ENCODE measurements around the gene ESPNL.

- TF ChIP-seq, protein P1, sequence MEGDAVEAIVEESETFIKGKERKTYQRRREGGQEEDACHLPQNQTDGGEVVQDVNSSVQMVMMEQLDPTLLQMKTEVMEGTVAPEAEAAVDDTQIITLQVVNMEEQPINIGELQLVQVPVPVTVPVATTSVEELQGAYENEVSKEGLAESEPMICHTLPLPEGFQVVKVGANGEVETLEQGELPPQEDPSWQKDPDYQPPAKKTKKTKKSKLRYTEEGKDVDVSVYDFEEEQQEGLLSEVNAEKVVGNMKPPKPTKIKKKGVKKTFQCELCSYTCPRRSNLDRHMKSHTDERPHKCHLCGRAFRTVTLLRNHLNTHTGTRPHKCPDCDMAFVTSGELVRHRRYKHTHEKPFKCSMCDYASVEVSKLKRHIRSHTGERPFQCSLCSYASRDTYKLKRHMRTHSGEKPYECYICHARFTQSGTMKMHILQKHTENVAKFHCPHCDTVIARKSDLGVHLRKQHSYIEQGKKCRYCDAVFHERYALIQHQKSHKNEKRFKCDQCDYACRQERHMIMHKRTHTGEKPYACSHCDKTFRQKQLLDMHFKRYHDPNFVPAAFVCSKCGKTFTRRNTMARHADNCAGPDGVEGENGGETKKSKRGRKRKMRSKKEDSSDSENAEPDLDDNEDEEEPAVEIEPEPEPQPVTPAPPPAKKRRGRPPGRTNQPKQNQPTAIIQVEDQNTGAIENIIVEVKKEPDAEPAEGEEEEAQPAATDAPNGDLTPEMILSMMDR (optimal IDR thresholded peaks at IDR 0.05 in 1 of 3, IDR thresholded peaks at IDR 0.05 in 1 of 3, conservative IDR thresholded peaks at IDR 0.05 in 1 of 3; ENCODE audit: extremely low read depth in 1 of 3, insufficient read depth in 2 of 3, low read length in 3 of 3), result no peak
- no peak for TF ChIP-seq EZH2 (IDR thresholded peaks at IDR 0.05; ENCODE audit: low read length)
Measured at GRCh38 chr2:238092486-238093035, 7.6 kb upstream of the ESPNL start.
